Stomach (tissue), 9 donors: ENCODE results near the gene UST. TPM values are rescaled to one million over a fixed set of nuclear protein-coding genes. Genes with fewer than 3 reads are reported as not detected.

Experiments
- DNase-seq, 2 donors: peaks; one replicate each; pipeline versions ENCODE4 v3.0.0 to v3.0.0-alpha.2; 2013 to 2019
- H3K27ac ChIP-seq, 5 donors: fragments of 200-600 bp in 4 of 5; sonication (generic) in 4 of 5; one replicate each; pipeline ENCODE4 v1.5.1; 2013 to 2019; ENCODE audit warnings: mild to moderate bottlenecking in 1 of 5, moderate library complexity in 1 of 5
- H3K27me3 ChIP-seq, 3 donors: fragments of 200-600 bp; sonication (generic); one replicate each; pipeline ENCODE4 v1.5.1; 2017 to 2019; ENCODE audit warnings: mixed run types in 1 of 3
- H3K36me3 ChIP-seq, 4 donors: fragments of 200-600 bp; sonication (generic); 1 replicate in 3 of 4; 2 replicates in 1 of 4; pipeline ENCODE4 v1.5.1; 2016 to 2019
- H3K4me1 ChIP-seq, 4 donors: fragments of 200-600 bp; sonication (generic); one replicate each; pipeline ENCODE4 v1.5.1; 2016 to 2019
- H3K4me3 ChIP-seq, 4 donors: fragments of 200-600 bp; sonication (generic) in 3 of 4; one replicate each; pipeline ENCODE4 v1.5.1; 2016 to 2019; ENCODE audit warnings: mild to moderate bottlenecking in 1 of 4
- H3K9me3 ChIP-seq, 4 donors: fragments of 200-600 bp; sonication (generic); one replicate each; pipeline ENCODE4 v1.5.1; 2016 to 2019
- EP300 ChIP-seq: sonication (generic); formaldehyde crosslinking; IDR thresholded peaks from one replicate; pipeline ENCODE4 v1.6.1; 2017; ENCODE audit warnings: antibody characterized with exemption
- POLR2A ChIP-seq, 4 donors: fragments of 450-650 bp; IDR thresholded peaks; one replicate each; pipeline ENCODE4 v1.6.1; 2016; ENCODE audit warnings: antibody characterized with exemption in 4 of 4, control low read depth in 2 of 4, mild to moderate bottlenecking in 1 of 4, moderate library complexity in 1 of 4
- POLR2AphosphoS5 ChIP-seq, 3 donors: sonication (generic); formaldehyde crosslinking; IDR thresholded peaks; one replicate each; pipeline ENCODE4 v1.6.1; 2016; ENCODE audit warnings: antibody characterized with exemption in 3 of 3
- WGBS, 5 donors: extraction: QIAGEN DNeasy Blood & Tissue Kit in 3 of 5; methylation state at CpG; one replicate each; pipeline versions ENCODE4 v1.1.5 to v1.1.7; 2013 to 2018; 5-methylcytosine and 5-hydroxymethylcytosine counted together
- intact Hi-C: fragments of 100-400 bp; cut with DNase I; formaldehyde crosslinking; loops from one replicate; pipeline ENCODE4 v1.15.1; 2023; ENCODE audit warnings: low total_unique reads
- polyA plus RNA-seq, 3 donors: library from polyadenylated mRNA; stranded (reverse); fragments of 200-250 nt; gene quantifications; one replicate each; pipeline ENCODE4 v1.2.3, GENCODE V29; 2013
- total RNA-seq, 5 donors: library from RNA; depleted of rRNA; stranded (reverse); fragments of >200 nt; gene quantifications; one replicate each; pipeline versions ENCODE4 v1.1.0 to v1.2.3, GENCODE V29; 2014 to 2016
- TF ChIP-seq, protein P1 (sequence below), 7 experiments: fragments of 450-650 bp in 4 of 7; fragments of 200-600 bp in 3 of 7; sonication (generic) in 3 of 7; IDR thresholded peaks; one replicate each; pipeline ENCODE4 v1.5.1; 2016 to 2019; ENCODE audit warnings: antibody characterized with exemption in 7 of 7, control low read depth in 2 of 7, mild to moderate bottlenecking in 1 of 7
- donor health status: healthy with polysubstance abuse.
- donor health status: Bipolar disorder and iron deficiency.
- donor health status: healthy.

Gene UST
- total and polyA plus RNA-seq, 8 donors = 2.2 to 45.8 (median 8.9) TPM

DNA sequence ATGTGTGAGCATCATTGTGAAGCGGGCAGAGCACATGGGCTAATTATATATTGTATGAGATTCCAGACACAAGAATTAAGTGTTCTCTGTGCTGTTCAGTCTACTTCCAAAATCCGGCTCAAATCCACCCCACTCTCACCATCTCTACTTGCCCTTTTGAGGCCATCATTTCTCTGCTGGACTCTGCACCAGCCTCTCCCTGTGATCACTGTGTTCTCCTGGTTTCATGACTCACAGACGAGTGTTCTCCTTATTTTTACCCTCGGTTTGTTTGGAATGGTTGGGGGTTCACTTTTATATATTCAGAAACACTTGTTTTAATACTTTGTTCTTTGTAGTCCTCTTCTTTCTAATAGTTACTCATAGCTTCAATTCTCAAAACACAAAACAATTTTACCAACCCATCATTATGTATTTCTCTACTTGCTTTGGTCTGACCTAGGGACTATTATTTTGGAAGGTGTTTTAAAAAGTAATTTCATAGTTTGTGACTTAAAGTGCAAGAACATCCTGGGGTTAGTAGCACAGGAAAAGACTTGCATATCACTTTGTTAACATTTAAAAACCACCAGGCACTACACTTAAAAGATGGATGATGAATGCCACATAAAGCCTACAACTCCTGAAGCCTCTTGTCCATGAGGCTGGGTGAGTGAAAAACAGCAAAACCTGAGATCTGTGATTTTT is 82.7 kb downstream of the UST start:
- Histone ChIP-seq H3K9me3 (no peaks in the 10 kb centered on the region), H3K4me1 (no peaks in the 10 kb centered on the region), H3K36me3 (no peaks in the 10 kb centered on the region), H3K27ac (no peak overlapping the region), H3K27me3 (no peaks in the 10 kb centered on the region), H3K4me3 (no peak overlapping the region)
- intact Hi-C loops = no loop called here
- TF ChIP-seq POLR2A (IDR thresholded peaks at IDR 0.05) = no peak
- WGBS, 5 donors = 87 to 96% (median 92%) methylated on average over 4 of the region's 4 CpGs
- DNase-seq = no peak

DNA sequence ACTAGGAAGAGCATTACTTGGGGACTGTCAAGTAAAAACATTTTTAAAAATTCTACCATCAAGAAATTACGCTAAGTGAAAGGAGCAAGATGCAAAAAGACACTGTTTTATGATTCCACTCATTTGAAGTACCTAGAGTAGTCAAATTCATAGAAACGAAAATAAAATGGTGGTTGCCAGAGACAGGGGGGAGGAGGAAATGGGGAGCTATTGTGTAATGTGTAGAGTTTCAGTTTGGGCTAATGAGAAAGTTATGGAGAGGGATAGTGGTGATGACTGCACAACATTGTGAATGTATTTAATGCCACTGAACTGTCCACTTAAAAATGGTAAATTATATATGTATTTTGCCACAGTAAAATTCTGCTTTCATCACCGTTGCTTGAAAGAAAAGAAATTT is 83.8 kb downstream of the UST start:
- Histone ChIP-seq H3K9me3 (no peaks in the 10 kb centered on the region), H3K36me3 (no peaks in the 10 kb centered on the region), H3K4me1 (peaks cover 0 to 3% (median 0%) of the 10 kb centered on the region in 4 donors), H3K27ac (no peak overlapping the region), H3K4me3 (no peak overlapping the region), H3K27me3 (no peaks in the 10 kb centered on the region)
- WGBS, 5 donors = 78 to 90% (median 80%) methylated on average over 3 of the region's 3 CpGs
- TF ChIP-seq EP300 (no peak), POLR2AphosphoS5 (IDR thresholded peaks at IDR 0.05) (no peak), POLR2A (IDR thresholded peaks at IDR 0.05) (no peak)
- TF ChIP-seq, protein P1, sequence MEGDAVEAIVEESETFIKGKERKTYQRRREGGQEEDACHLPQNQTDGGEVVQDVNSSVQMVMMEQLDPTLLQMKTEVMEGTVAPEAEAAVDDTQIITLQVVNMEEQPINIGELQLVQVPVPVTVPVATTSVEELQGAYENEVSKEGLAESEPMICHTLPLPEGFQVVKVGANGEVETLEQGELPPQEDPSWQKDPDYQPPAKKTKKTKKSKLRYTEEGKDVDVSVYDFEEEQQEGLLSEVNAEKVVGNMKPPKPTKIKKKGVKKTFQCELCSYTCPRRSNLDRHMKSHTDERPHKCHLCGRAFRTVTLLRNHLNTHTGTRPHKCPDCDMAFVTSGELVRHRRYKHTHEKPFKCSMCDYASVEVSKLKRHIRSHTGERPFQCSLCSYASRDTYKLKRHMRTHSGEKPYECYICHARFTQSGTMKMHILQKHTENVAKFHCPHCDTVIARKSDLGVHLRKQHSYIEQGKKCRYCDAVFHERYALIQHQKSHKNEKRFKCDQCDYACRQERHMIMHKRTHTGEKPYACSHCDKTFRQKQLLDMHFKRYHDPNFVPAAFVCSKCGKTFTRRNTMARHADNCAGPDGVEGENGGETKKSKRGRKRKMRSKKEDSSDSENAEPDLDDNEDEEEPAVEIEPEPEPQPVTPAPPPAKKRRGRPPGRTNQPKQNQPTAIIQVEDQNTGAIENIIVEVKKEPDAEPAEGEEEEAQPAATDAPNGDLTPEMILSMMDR (IDR thresholded peaks at IDR 0.05) = no peak
- no peak for DNase-seq
- intact Hi-C loops = no loop called here

DNA sequence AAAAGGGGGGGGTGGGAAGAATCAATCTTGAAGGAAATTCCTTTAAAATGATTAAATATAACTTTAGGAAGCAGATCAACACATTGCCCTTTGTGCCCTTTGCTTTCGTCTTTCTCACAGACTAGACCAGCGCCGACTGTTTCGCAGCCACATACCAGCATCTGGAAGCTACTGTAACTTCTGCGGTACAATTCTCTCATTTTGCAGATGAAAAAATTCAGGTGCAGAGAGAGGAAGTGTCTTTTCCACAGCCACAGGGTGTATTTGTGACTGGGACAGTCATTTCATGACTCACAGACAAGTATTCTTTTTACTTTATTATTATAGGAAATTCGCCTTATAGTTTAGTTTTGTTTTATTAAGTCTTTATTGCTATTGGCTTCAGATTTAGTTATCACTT is 84.2 kb downstream of the UST start:
- intact Hi-C loops = no loop called here
- TF ChIP-seq POLR2A (IDR thresholded peaks at IDR 0.05) (no peak), POLR2AphosphoS5 (IDR thresholded peaks at IDR 0.05) (no peak), EP300 (no peak)
- TF ChIP-seq, protein P1 (IDR thresholded peaks at IDR 0.05) = no peak
- 82 to 94% (median 84%) methylated on average over 6 of the region's 6 CpGs for WGBS, 5 donors
- H3K4me3 ChIP-seq = no peak overlapping the region
- no peak overlapping the region for H3K27ac ChIP-seq
- H3K9me3 ChIP-seq = no peaks in the 10 kb centered on the region
- DNase-seq = no peak
- H3K36me3 ChIP-seq = no peaks in the 10 kb centered on the region
- no peaks in the 10 kb centered on the region for H3K27me3 ChIP-seq
- peaks cover 0 to 7% (median 0%) of the 10 kb centered on the region in 4 donors for H3K4me1 ChIP-seq

DNA sequence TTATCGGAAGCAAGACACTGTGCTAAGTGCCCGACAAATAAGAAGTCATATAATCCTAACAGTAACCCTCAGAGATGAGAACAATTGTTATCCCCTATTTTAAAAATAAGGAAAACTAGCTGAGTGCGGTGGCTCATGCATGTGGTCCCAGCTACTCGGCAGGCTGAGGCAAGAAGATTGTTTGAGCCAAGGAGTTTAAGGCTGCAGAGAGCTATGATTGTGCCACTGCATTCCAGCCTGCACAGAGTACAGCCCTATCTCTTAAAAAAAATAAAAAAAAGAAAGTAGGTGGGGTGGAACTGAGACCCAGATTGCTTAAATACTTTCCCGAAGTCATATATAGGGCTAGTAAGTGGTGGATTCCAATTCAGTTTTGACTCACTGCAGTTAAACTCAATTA is 84.7 kb downstream of the UST start:
- intact Hi-C loops = no loop called here
- H3K27ac ChIP-seq = no peak overlapping the region
- TF ChIP-seq EP300 = no peak
- no peak for TF ChIP-seq POLR2AphosphoS5 (IDR thresholded peaks at IDR 0.05)
- no peak for TF ChIP-seq POLR2A (IDR thresholded peaks at IDR 0.05)
- TF ChIP-seq, protein P1 (IDR thresholded peaks at IDR 0.05) = no peak
- H3K4me1 ChIP-seq = peaks cover 0 to 10% (median 0%) of the 10 kb centered on the region in 4 donors
- H3K36me3 ChIP-seq = no peaks in the 10 kb centered on the region
- no peak overlapping the region for H3K4me3 ChIP-seq
- H3K27me3 ChIP-seq = no peaks in the 10 kb centered on the region
- DNase-seq = no peak
- WGBS, 5 donors = 59 to 86% (median 75%) methylated on average over 5 of the region's 5 CpGs
- no peaks in the 10 kb centered on the region for H3K9me3 ChIP-seq

DNA sequence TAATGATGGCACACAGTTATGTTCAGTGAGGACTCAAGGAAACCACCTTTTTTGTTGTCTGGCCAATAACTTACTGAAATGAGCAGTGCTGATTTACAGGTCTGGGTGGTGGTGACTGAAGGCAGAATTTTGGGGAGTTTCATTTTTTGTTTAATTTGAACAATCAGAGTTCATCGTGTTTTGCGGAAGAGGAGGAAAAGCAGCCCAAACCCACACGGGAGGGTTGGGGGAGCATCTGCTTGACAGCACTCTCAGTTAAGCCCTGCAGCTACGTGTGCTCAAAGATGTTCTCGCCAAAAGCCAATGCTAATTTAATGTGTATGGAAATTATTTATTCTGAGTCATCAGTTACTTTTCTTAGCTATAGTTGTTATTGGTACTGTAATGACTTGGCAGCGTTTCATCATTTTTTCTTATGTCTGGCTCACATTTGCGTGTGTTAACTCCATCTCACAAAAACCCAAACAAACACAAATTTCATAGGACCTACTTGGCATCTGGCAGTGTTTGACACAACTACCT is 89.2 kb downstream of the UST start:
- Histone ChIP-seq H3K4me3 (no peak overlapping the region), H3K27ac (no peak overlapping the region), H3K27me3 (no peaks in the 10 kb centered on the region), H3K36me3 (no peaks in the 10 kb centered on the region), H3K4me1 (peaks cover 0 to 24% (median 4%) of the 10 kb centered on the region in 4 donors), H3K9me3 (no peaks in the 10 kb centered on the region)
- intact Hi-C loops = no loop called here
- TF ChIP-seq POLR2AphosphoS5 (IDR thresholded peaks at IDR 0.05) (no peak), EP300 (no peak), POLR2A (IDR thresholded peaks at IDR 0.05) (no peak)
- TF ChIP-seq, protein P1 (IDR thresholded peaks at IDR 0.05) = no peak
- WGBS, 5 donors = 49 to 75% (median 58%) methylated on average over 7 of the region's 7 CpGs
- DNase-seq = peak in 1 of 2 donors; percentile 51
